HG03571 (cell line): ENCODE measurements around the gene CDHR2.

Source experiments
- ATAC-seq: cut with Tn5 transposase; IDR thresholded peaks from one replicate; pipeline ENCODE4 v1.9.1; 2021; ENCODE audit not compliant: unreplicated experiment

Gene CDHR2

GRCh38 chr5:176638437-176638836 lies 89.3 kb downstream of the CDHR2 start:
- no peak for ATAC-seq

DNA sequence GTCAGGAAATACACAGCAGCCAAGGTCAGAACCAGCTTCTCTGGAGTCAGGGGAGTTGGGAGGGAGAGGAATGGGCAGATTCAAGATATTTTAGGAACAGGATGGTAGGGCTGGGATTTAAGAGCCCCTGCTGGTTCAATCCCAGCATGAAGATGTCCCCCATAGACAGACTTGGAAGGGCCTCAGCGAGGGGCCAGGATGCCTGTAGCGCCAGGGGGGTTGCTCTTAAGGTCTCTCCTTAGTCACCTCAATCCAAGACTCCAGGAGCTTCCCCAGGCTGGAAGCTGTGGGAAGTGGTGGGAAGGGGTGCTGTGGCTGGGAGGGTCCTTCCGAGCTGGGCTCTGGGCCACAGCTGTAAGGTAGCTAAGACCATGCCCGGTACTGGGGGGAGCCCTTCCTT lies 90.1 kb downstream of the CDHR2 start:
- no peak for ATAC-seq

DNA sequence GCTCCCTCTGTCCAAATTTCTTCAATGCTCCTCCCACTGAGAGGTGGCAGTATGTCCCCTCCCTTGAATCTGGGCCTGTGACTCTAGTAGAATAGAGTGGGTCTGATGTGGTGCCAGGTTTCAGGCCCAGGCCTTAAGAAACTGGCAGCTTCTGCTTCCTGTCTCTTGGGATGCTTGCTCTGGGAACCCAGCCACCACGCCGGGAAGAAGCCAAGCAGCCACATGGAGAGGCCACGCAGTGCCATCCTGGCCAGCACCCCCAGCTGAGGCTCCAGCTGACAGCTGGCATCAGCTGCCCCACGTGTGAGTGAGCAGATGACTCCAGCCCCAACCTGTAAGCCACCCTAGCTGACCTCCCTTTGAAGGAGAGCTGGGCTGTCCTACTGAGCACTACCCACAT lies 90.8 kb downstream of the CDHR2 start:
- ATAC-seq = no peak

DNA sequence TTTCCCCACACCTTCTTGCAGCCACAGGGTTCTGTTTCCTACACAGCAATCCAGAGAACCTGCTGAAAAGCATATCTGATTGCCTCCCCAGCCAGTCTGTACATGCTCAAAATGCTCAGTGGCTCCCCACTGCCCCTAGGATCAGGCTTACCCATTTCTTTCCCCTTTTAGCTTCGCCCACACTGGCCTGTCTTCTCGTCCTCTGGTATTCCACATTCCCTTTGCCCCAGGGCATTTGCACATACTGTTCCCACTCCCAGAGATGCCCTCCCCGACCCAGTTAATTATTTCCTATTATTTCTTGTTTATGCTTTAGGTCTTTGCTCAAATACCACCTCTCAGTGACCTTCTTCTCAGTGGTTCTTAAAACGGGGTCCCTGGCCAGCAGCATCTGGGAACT lies 91.5 kb downstream of the CDHR2 start:
- ATAC-seq = no peak

DNA sequence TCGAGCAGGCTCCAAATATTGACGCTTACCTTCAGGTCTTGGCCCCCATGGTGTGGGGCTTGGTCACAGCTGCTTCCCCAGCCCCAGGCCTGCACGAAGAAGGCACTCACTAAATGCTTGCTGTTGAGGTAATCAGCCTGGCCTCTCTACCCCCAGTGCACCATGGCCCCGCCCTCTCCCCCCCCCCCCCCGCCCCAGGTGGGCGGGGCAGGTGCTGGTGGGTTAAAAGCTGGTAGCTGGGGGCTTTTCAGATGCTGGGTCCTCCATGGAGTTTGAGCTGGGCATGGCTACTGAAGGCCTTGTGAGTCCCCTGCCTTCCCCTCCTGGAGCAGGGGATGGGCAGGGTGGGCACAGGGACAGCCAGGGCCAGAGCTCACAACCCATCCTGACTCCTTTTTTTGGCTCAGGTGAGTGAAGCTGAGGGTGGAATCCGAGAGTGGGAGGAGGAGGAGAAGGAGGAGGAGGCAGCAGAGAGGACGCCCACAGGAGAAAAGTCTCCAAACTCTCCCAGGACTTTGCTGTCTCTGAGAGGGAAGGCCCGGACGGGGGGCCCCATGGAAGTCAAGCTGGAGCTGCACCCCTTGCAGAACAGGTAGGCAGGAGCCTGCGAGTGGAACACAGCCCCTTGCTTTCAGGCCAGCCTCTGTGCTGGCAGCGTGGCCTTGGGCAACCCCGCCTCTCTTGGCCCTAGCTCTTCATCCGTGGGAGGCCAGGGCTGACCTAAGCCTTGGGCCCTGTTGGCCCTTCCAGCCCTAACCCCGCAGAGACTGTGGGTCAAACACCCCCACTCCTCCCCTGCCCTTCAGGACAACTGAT lies 93.7 kb downstream of the CDHR2 start:
- no peak for ATAC-seq

- no peak for ATAC-seq
These were observed 94.5 kb downstream of the CDHR2 start for GRCh38 chr5:176643491-176644219.

GRCh38 chr5:176644294-176644693 lies 95.2 kb downstream of the CDHR2 start:
- no peak for ATAC-seq

GRCh38 chr5:176644878-176645670 lies 95.9 kb downstream of the CDHR2 start:
- ATAC-seq = no peak
